HCT116 (cell line): ENCODE measurements around the gene FBXO34.

Experiments
- TF ChIP-seq, protein P1 (sequence below), 3 experiments: fragments of 200-600 bp in 1 of 3; sonication (generic) in 1 of 3; IDR thresholded peaks in 2 of 3; conservative IDR thresholded peaks in 1 of 3; 2 replicates each; pipeline ENCODE4 v1.5.1; 2012 to 2017; ENCODE audit warnings: low read depth in 2 of 3, low read length in 2 of 3, antibody characterized with exemption in 1 of 3, borderline replicate concordance in 1 of 3, control low read depth in 1 of 3, mild to moderate bottlenecking in 1 of 3, mixed read lengths in 1 of 3, mixed run types in 1 of 3, moderate library complexity in 1 of 3; ENCODE audit not compliant: insufficient read depth in 1 of 3
- TF ChIP-seq, protein P2 (sequence below): IDR thresholded peaks from 2 replicates; pipeline ENCODE4 v1.6.1; 2012; ENCODE audit warnings: low read depth

- TF ChIP-seq, protein P1, sequence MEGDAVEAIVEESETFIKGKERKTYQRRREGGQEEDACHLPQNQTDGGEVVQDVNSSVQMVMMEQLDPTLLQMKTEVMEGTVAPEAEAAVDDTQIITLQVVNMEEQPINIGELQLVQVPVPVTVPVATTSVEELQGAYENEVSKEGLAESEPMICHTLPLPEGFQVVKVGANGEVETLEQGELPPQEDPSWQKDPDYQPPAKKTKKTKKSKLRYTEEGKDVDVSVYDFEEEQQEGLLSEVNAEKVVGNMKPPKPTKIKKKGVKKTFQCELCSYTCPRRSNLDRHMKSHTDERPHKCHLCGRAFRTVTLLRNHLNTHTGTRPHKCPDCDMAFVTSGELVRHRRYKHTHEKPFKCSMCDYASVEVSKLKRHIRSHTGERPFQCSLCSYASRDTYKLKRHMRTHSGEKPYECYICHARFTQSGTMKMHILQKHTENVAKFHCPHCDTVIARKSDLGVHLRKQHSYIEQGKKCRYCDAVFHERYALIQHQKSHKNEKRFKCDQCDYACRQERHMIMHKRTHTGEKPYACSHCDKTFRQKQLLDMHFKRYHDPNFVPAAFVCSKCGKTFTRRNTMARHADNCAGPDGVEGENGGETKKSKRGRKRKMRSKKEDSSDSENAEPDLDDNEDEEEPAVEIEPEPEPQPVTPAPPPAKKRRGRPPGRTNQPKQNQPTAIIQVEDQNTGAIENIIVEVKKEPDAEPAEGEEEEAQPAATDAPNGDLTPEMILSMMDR (IDR thresholded peaks at IDR 0.05 in 2 of 3, conservative IDR thresholded peaks at IDR 0.05 in 1 of 3; ENCODE audit: borderline replicate concordance in 1 of 3, insufficient read depth in 1 of 3, low read depth in 2 of 3, low read length in 2 of 3): no peak
- TF ChIP-seq, protein P2, sequence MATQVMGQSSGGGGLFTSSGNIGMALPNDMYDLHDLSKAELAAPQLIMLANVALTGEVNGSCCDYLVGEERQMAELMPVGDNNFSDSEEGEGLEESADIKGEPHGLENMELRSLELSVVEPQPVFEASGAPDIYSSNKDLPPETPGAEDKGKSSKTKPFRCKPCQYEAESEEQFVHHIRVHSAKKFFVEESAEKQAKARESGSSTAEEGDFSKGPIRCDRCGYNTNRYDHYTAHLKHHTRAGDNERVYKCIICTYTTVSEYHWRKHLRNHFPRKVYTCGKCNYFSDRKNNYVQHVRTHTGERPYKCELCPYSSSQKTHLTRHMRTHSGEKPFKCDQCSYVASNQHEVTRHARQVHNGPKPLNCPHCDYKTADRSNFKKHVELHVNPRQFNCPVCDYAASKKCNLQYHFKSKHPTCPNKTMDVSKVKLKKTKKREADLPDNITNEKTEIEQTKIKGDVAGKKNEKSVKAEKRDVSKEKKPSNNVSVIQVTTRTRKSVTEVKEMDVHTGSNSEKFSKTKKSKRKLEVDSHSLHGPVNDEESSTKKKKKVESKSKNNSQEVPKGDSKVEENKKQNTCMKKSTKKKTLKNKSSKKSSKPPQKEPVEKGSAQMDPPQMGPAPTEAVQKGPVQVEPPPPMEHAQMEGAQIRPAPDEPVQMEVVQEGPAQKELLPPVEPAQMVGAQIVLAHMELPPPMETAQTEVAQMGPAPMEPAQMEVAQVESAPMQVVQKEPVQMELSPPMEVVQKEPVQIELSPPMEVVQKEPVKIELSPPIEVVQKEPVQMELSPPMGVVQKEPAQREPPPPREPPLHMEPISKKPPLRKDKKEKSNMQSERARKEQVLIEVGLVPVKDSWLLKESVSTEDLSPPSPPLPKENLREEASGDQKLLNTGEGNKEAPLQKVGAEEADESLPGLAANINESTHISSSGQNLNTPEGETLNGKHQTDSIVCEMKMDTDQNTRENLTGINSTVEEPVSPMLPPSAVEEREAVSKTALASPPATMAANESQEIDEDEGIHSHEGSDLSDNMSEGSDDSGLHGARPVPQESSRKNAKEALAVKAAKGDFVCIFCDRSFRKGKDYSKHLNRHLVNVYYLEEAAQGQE: no peak
Measured at GRCh38 chr14:55381040-55381439, 109.8 kb downstream of the FBXO34 start.
